ENCODE results near the gene RNF114.

Gene RNF114

GRCh38 chr20:49904440-49905214, 31.6 kb upstream of the RNF114 start:
- no peak for DNase-seq (ENCODE audit: low read depth)

- no peak for DNase-seq (ENCODE audit: low read depth)
Observed at GRCh38 chr20:49905415-49906091, 30.6 kb upstream of the RNF114 start.

GRCh38 chr20:49906101-49906604, 30.0 kb upstream of the RNF114 start:
- DNase-seq (ENCODE audit: low read depth), result no peak

GRCh38 chr20:49906615-49907154, 29.5 kb upstream of the RNF114 start:
- no peak for DNase-seq (ENCODE audit: low read depth)

- no peak for DNase-seq (ENCODE audit: low read depth)
Observed at GRCh38 chr20:49907405-49908257, 28.6 kb upstream of the RNF114 start.

GRCh38 chr20:49908258-49908565, 28.0 kb upstream of the RNF114 start:
- DNase-seq (ENCODE audit: low read depth), result no peak

- no peak for DNase-seq (ENCODE audit: low read depth)
Observed at GRCh38 chr20:49909499-49910339, 26.5 kb upstream of the RNF114 start.

GRCh38 chr20:49910340-49910706, 25.9 kb upstream of the RNF114 start:
- no peak for DNase-seq (ENCODE audit: low read depth)

- DNase-seq (ENCODE audit: low read depth), result no peak
Observed at GRCh38 chr20:49913399-49914047, 22.7 kb upstream of the RNF114 start.

- no peak for DNase-seq (ENCODE audit: low read depth)
Observed at GRCh38 chr20:49914310-49915117, 21.7 kb upstream of the RNF114 start.

GRCh38 chr20:49915118-49915379, 21.1 kb upstream of the RNF114 start:
- DNase-seq (ENCODE audit: low read depth), result no peak

- DNase-seq (ENCODE audit: low read depth), result peak; percentile 94
Observed at GRCh38 chr20:49915380-49916145, 20.6 kb upstream of the RNF114 start, which contains the start of gene SPATA2. Gene SPATA2, minus strand, starts transcription at chr20:49915529. Its CDS starts 7,039 bp downstream, at chr20:49908490.

- DNase-seq (ENCODE audit: low read depth), result no peak
Observed at GRCh38 chr20:49916146-49917002, 19.8 kb upstream of the RNF114 start.

GRCh38 chr20:49918446-49918845, 17.8 kb upstream of the RNF114 start:
- no peak for DNase-seq (ENCODE audit: low read depth)

- DNase-seq (ENCODE audit: low read depth), result no peak
Observed at GRCh38 chr20:49919009-49919408, 17.2 kb upstream of the RNF114 start.

- no peak for DNase-seq (ENCODE audit: low read depth)
Observed at GRCh38 chr20:49919461-49919860, 16.7 kb upstream of the RNF114 start.

- no peak for DNase-seq (ENCODE audit: low read depth)
Observed at GRCh38 chr20:49924247-49924646, 11.9 kb upstream of the RNF114 start.

GRCh38 chr20:49925901-49926454, 10.2 kb upstream of the RNF114 start:
- no peak for DNase-seq (ENCODE audit: low read depth)
